Fibroblast of skin of back (primary cell): Measurements from ENCODE around the gene DNAJC5G. TPM values are rescaled to one million over a fixed set of nuclear protein-coding genes. Genes with fewer than 3 reads are reported as not detected.

Experiments used
- DNase-seq: peaks from one replicate; pipeline ENCODE4 v3.0.0-alpha.2; 2013
- polyA plus RNA-seq, 2 experiments: library from polyadenylated mRNA; unstranded; fragments of 120-200 nt; gene quantifications; one replicate each; pipeline ENCODE4 v1.2.1, GENCODE V29; 2013; ENCODE audit not compliant: insufficient read length in 2 of 2

DNAJC5G gene
- not detected for polyA plus RNA-seq (2013, experiment 1 of 2; ENCODE audit: insufficient read length)
- polyA plus RNA-seq (2013, experiment 2 of 2; ENCODE audit: insufficient read length) = not detected

- DNase-seq = no peak
Observed at GRCh38 chr2:27275211-27276150, at the start of gene DNAJC5G. DNAJC5G (plus strand) TSS chr2:27275433; CDS start chr2:27276729, 1,296 bp downstream.

- no peak for DNase-seq
Observed at GRCh38 chr2:27225526-27225925, 49.7 kb upstream of the DNAJC5G start.

- DNase-seq = no peak
Observed at GRCh38 chr2:27227501-27227900, 47.7 kb upstream of the DNAJC5G start.

GRCh38 chr2:27231921-27232320 is 43.3 kb upstream of the DNAJC5G start:
- no peak for DNase-seq

- DNase-seq = no peak
Observed at GRCh38 chr2:27233341-27233740, 41.9 kb upstream of the DNAJC5G start.

GRCh38 chr2:27236136-27236535 is 39.1 kb upstream of the DNAJC5G start:
- no peak for DNase-seq

- no peak for DNase-seq
Observed at GRCh38 chr2:27236626-27237025, 38.6 kb upstream of the DNAJC5G start.

GRCh38 chr2:27237341-27237945 is 37.8 kb upstream of the DNAJC5G start:
- no peak for DNase-seq

GRCh38 chr2:27238976-27239375 is 36.3 kb upstream of the DNAJC5G start:
- no peak for DNase-seq

- DNase-seq = no peak
Observed at GRCh38 chr2:27240406-27240805, 34.8 kb upstream of the DNAJC5G start.

GRCh38 chr2:27241761-27242613 is 33.2 kb upstream of the DNAJC5G start:
- DNase-seq = no peak

GRCh38 chr2:27242614-27242951 is 32.6 kb upstream of the DNAJC5G start:
- DNase-seq = no peak

- no peak for DNase-seq
Observed at GRCh38 chr2:27243391-27244130, 31.7 kb upstream of the DNAJC5G start.

GRCh38 chr2:27245116-27245515 is 30.1 kb upstream of the DNAJC5G start:
- DNase-seq = no peak

GRCh38 chr2:27245626-27246025 is 29.6 kb upstream of the DNAJC5G start:
- no peak for DNase-seq

GRCh38 chr2:27247893-27248292 is 27.3 kb upstream of the DNAJC5G start:
- no peak for DNase-seq

- DNase-seq = peak; percentile 66
Observed at GRCh38 chr2:27249159-27249890, 25.9 kb upstream of the DNAJC5G start.

GRCh38 chr2:27249891-27250651 is 25.2 kb upstream of the DNAJC5G start:
- peak; percentile 49 for DNase-seq

- DNase-seq = no peak
Observed at GRCh38 chr2:27250652-27251379, 24.4 kb upstream of the DNAJC5G start.

GRCh38 chr2:27251766-27252165 is 23.5 kb upstream of the DNAJC5G start:
- DNase-seq = no peak
